K562 (cell line): ENCODE measurements around the gene IL2RG.

Source experiments
- CTCF ChIP-seq, 3 experiments: IDR thresholded peaks in 2 of 3; conservative IDR thresholded peaks in 1 of 3; 2 replicates each; pipeline ENCODE4 v1.5.1; 2011 to 2012; ENCODE audit warnings: low read length in 3 of 3, mild to moderate bottlenecking in 3 of 3, control low read depth in 2 of 3, improper control_type of control experiment in 1 of 3, inconsistent platforms in 1 of 3, low read depth in 1 of 3, mixed read lengths in 1 of 3, moderate library complexity in 1 of 3; ENCODE audit not compliant: insufficient read depth in 2 of 3
- DPF2 ChIP-seq: fragments of 450-650 bp; IDR thresholded peaks from 2 replicates; pipeline ENCODE4 v1.6.1; 2016
- MAFK ChIP-seq: IDR thresholded peaks from 2 replicates; pipeline ENCODE4 v1.6.1; 2011; ENCODE audit warnings: low read length, improper control_type of control experiment
- MIER1 ChIP-seq: fragments of 450-650 bp; IDR thresholded peaks from 2 replicates; pipeline ENCODE4 v1.6.1; 2016; ENCODE audit warnings: antibody characterized with exemption, mild to moderate bottlenecking, low read depth
- RBBP5 ChIP-seq: fragments of 200-600 bp; sonication (generic); IDR thresholded peaks from 2 replicates; pipeline ENCODE4 v1.6.1; 2012; ENCODE audit warnings: borderline replicate concordance, mild to moderate bottlenecking, low read length, control low read depth, inconsistent platforms; ENCODE audit not compliant: insufficient read depth, poor library complexity, severe bottlenecking
- ZNF316 ChIP-seq: fragments of 450-650 bp; IDR thresholded peaks from 2 replicates; pipeline ENCODE4 v1.6.1; 2016
- TF ChIP-seq, protein P1 (sequence below), 2 experiments: fragments of 450-650 bp; formaldehyde crosslinking in 1 of 2; IDR thresholded peaks; 2 replicates each; pipeline versions ENCODE4 v1.4.0 to v1.6.1; 2014 to 2020; ENCODE audit warnings: mild to moderate bottlenecking in 2 of 2, borderline replicate concordance in 1 of 2, low read depth in 1 of 2
- TF ChIP-seq, protein P2 (sequence below), 2 experiments: fragments of 450-650 bp in 1 of 2; sonication (generic) in 1 of 2; formaldehyde crosslinking in 1 of 2; IDR thresholded peaks in 1 of 2; conservative IDR thresholded peaks in 1 of 2; 2 replicates each; pipeline versions ENCODE4 v1.6.1 to v1.8.1; 2016 to 2023; ENCODE audit warnings: mild to moderate bottlenecking in 2 of 2, moderate library complexity in 2 of 2, inconsistent platforms in 1 of 2, missing genetic modification reagents in 1 of 2

- no peak for TF ChIP-seq MAFK
- no peak for TF ChIP-seq DPF2
- TF ChIP-seq RBBP5: no peak
- no peak for TF ChIP-seq ZNF316
- TF ChIP-seq, protein P1, sequence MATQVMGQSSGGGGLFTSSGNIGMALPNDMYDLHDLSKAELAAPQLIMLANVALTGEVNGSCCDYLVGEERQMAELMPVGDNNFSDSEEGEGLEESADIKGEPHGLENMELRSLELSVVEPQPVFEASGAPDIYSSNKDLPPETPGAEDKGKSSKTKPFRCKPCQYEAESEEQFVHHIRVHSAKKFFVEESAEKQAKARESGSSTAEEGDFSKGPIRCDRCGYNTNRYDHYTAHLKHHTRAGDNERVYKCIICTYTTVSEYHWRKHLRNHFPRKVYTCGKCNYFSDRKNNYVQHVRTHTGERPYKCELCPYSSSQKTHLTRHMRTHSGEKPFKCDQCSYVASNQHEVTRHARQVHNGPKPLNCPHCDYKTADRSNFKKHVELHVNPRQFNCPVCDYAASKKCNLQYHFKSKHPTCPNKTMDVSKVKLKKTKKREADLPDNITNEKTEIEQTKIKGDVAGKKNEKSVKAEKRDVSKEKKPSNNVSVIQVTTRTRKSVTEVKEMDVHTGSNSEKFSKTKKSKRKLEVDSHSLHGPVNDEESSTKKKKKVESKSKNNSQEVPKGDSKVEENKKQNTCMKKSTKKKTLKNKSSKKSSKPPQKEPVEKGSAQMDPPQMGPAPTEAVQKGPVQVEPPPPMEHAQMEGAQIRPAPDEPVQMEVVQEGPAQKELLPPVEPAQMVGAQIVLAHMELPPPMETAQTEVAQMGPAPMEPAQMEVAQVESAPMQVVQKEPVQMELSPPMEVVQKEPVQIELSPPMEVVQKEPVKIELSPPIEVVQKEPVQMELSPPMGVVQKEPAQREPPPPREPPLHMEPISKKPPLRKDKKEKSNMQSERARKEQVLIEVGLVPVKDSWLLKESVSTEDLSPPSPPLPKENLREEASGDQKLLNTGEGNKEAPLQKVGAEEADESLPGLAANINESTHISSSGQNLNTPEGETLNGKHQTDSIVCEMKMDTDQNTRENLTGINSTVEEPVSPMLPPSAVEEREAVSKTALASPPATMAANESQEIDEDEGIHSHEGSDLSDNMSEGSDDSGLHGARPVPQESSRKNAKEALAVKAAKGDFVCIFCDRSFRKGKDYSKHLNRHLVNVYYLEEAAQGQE (IDR thresholded peaks at IDR 0.05; ENCODE audit: borderline replicate concordance): no peak
- TF ChIP-seq, protein P1 (CRISPR knock-in tag; IDR thresholded peaks at IDR 0.05; ENCODE audit: low read depth): no peak
- TF ChIP-seq, protein P2, sequence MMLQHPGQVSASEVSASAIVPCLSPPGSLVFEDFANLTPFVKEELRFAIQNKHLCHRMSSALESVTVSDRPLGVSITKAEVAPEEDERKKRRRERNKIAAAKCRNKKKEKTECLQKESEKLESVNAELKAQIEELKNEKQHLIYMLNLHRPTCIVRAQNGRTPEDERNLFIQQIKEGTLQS (IDR thresholded peaks at IDR 0.05): no peak
- TF ChIP-seq, protein P2 (CRISPR knock-in tag; conservative IDR thresholded peaks at IDR 0.05): no peak
- TF ChIP-seq CTCF (IDR thresholded peaks at IDR 0.05 in 2 of 3, conservative IDR thresholded peaks at IDR 0.05 in 1 of 3; ENCODE audit: insufficient read depth in 2 of 3, low read depth in 1 of 3, low read length in 3 of 3): no peak
- no peak for TF ChIP-seq MIER1
Observed at GRCh38 chrX:71070531-71070930, 40.8 kb downstream of the IL2RG start.
